Measurements from ENCODE around the gene SAPCD2.
"Not testable (repeated sequence)": the region's sequence is repeated elsewhere in the genome, so short reads cannot be mapped to it uniquely, and the experiment has no call there.

Gene SAPCD2, protein sequence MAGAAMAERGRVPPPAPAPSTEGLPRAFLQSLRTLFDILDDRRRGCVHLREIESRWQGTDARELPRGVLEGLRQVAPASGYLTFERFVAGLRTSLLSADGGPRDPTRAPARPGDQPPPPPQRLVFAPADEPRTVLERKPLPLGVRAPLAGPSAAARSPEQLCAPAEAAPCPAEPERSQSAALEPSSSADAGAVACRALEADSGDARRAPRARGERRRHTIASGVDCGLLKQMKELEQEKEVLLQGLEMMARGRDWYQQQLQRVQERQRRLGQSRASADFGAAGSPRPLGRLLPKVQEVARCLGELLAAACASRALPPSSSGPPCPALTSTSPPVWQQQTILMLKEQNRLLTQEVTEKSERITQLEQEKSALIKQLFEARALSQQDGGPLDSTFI

DNA sequence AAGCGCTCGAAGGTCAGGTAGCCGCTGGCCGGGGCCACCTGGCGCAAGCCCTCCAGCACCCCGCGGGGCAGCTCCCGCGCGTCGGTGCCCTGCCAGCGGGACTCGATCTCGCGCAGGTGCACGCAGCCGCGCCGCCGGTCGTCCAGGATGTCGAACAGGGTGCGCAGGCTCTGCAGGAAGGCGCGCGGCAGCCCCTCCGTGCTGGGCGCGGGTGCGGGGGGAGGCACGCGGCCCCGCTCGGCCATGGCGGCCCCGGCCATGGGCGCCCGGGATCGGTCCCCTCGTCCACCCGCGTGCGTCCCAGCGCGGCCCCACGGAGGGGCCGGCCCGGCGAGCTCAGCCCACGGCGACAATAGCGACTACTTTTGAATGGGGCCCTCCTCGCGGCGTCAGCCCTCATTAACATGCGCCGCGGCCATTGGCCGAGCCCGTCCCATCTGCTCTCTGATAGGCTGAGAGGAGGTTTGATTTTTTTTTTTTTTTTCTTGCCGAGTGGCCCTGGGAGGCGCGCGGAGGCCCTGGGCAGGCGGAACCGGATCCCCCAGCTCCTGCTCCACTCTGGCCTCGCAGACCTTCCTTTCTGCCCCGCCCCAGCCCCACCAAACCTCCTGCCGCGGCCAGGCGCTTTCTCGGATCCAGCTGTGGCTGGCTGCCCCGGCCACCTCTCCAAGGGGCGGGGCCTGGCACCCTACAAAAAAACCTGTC lies at the start of gene SAPCD2:
Gene SAPCD2, minus strand, starts transcription at position 357 of the 705 bp plus-strand sequence. Its CDS starts 97 bp downstream, at position 260.
- DNase-seq = peak in 56 of 58 donors; percentile 22 to 91 (median 78)

DNA sequence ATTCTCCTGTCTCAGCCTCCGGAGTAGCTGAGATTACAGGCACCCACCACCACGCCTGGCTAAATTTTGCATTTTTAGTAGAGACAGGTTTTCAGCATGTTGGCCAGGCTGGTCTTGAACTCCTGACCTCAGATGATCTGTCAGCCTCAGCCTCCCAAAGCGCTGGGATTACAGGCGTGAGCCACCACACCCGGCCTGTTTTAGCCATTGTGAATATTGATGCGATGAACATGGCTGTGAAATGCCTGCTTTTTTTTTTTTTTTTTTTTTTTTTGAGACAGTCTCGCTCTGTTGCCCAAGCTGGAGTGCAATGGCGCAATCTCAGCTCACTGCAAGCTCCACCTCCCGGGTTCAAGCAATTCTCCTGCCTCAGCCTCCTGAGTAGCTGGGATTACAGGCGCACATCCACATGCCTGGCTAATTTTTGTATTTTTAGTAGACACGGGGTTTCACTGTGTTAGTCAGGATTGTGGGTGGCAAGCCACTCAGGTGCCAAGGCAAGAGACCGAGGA lies 47.8 kb upstream of the SAPCD2 start:
- not testable (repeated sequence) for DNase-seq

DNA sequence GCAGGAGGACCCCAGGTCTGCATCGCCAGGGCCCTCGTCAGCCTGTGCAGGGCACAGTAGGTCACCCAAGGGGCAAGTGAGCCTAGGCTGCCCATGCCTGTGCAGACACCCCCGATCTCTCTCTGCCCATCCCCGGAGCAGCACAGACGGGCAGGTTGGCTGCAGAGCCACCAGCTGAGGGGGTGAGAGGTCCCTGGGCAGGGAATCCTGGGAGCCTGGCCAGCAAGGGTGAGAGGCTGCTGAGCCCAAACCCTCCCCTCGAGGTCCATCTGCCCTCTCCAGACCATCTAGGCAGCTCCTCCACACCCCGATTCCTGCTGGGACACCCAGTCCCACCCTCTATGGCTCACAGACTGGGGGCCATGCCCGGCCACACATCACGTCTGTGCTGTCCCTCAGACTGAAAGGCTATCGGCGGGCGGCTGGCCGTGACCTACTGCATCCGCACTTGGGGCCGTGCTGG lies 46.9 kb upstream of the SAPCD2 start:
- DNase-seq = no peak

DNA sequence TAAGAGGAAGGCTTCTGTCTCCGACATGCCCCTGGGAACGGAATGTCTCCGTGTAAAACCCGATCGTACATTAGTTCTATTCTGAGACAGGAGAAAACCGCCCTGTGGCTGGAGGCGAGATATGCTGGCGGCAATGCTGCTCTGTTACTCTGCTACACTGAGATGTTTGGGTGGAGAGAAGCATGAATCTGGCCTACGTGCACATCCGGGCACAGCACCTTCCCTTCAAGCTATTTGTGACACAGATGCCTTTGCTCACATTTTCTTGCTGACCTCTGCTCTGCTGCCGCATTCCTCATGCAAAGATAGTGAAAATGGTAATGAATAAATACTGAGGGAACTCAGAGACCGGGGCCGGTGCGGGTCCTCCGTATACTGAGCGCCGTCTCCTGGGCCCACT lies 46.4 kb upstream of the SAPCD2 start:
- DNase-seq = peak in 9 of 58 donors; percentile 18 to 83 (median 42)

DNA sequence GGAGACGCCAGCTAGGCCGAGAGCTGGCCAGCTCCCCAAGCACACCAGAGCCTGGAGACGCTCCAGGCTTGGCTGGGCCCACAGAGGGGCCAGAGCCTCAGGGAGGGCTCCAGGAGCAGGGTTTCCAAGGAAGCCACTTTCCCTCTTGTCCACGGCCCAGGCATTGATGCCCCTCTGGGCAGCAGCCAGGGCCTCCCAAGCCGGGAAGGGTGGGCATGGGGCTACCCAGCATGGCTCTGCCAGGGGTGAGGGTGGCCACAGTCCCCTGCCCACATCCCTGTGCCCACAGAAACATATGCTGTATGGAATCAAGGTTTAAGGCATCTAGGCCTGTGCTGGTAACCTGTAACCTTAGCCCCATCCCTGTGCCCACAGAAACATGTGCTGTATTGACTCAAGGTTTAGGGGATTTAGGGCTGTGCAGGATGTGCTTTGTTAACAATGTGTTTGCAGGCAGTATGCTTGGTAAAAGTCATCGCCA lies 45.7 kb upstream of the SAPCD2 start:
- peak in 1 of 58 donors; percentile 7 for DNase-seq

DNA sequence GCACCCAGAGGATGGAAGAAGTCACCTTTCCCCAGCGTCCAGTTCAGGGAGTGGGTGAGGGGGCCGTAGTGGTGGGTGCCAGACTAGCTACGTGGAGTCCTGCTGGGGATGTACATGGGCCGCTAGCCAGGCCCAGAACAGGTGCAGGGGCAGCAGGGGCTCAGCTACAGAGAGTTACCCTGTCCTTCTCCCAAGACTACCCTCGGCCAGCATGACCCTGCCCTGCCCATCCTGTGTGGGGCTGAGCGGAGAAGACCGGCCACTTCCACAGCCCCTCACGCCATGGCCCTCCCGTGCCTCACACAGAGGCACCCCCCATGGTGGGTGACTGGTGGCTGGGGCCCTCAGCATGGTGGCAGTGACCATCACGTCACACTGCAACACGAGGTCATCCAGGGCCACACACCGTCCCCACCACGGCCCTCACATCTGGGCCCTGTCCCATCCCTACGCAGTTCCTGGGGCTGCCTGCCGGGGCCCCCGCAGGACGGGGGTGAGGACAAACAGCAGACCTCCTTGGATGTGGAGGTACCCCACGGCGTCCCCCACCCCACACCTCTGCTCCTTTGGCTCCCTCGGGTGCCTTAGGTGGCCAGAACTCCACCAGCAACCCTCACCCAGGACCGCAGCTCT lies 45.2 kb upstream of the SAPCD2 start:
- no peak for DNase-seq

DNA sequence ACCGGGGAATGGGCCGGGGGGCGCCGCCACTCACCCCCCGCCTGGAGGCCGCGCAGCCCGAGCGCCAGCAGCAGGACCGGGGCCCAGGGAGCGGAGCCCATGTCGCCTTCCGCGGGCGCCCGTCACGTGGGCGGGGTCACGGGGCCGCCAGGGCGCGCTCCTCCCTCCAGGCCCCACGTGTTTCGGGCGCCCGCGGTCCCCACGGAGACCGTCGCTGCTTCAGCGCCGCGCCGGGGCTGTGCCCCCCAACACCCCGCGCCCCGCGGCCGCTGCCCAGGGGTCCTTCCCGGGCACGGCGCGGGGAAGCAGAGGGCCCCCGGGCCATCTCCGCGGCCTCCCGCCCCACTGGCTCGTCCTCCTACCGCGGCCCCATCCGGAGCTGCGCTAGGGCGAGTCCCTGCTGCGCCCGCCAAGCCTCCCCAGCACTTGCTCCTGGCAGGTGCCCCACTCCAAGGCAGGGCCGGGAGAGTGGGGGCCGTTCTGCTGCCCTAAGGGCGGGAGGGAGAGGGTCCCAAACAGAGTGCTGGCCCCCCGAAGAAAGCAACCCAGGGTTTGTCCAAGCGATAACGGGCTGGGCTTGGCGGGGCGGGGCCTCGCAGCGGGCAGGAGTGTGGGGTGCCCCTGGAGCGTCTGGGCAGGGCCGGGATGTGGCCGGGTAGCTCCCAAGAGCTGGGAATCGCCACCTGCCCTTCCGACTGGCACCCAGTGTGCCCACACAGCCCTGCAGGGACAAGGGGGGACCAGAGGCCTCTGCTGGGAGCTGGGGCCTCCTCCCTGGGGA lies 44.4 kb upstream of the SAPCD2 start, which contains the start of gene DPP7:
Gene DPP7, minus strand, starts transcription at position 121 of the 781 bp plus-strand sequence. Its CDS starts 20 bp downstream, at position 101.
- peak in 52 of 58 donors; percentile 22 to 81 (median 63) for DNase-seq

DNA sequence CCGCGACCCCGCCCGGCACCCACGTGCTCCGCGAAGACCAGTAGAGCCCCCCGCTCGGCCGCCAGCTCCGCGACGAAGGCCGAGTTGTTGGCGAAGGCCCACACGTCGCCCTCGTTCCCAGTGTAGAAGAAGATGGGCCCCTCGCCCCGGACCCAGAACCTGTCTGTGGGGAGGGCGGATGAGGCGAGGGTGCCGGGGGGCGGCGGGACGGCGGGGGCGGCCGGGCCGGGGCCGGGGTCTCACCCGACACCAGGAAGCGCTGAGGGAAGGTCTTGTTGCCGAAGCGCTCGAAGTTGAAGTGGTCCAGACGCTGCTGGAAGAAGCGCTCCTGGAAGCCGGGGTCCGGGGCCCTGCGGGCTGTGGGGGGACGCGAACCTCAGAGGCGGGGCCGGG lies 43.9 kb upstream of the SAPCD2 start:
- peak in 1 of 58 donors; percentile 78 for DNase-seq

DNA sequence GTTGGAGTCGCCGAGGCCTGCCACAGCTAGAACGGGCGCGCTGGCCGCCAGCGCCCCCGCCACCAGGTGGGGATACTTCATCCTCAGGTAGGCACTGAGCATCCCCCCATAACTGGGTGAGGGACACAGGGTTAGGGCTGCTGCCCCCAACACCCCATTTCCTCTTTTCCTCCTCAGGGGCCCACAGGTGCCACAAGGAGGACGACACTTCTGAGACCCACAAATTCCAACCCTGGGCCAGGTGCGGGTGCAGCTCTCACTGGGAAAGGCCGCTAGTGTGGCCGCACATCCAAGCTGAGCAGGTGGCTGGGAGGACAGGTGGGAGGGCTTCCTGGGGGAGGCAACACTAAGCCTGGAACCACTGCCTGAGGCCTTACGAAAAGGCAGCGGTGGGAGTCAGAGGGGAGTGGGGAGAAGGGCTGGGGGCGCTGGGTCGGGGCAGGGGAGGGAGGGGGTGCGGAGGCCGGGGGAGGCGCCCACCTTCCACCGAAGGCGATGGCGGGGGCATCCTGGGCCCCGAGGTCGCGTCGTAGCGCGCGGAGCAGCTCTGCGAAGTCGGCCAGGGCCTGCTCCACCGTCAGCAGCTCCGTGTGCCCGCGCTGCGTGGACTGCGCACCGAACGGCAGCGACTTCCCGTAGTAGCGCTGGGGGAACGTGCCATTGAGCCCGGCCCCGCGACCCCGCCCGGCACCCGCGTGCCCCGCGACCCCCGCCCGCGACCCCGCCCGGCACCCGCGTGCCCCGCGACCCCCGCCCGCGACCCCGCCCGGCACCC lies 43.2 kb upstream of the SAPCD2 start:
- no peak for DNase-seq

DNA sequence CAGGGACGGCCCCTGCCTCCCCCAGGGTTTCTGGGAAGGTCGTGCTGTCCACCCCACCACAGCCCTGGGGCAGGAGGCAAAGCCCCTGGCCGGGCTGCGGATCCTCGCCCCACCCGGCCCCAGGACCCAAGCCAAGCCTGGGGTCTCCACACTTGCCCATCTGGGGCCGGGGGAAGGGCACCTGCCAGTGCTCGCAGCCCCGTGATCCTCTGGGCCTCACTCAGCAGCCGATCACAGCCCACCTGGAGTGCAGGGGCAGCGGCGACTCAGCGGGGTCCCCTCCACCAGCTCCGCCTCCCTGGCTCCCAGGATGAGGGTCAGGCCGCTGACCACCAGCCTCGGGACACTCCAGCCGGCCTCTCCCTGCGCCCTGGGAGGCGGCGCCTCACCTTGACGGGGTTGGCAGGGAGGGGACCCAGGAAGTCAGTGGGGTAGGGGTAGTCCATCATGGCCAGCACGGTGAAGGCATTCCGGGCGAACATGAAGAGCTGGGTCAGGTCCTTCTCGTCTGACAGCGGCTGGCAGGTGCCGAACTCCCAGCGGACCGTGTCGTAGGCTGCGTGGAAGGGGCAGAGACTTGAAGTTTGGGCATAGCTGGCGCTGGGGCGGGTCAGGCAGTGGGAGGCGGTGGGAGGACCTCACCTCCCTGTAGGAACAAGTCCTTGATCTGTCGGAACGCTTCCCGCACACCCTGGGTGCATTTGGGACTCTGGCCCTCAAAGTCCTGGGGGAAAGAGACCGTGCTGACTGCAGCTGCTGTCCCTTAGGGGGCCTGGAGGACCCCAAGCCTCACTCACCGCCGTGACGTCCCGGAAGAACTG lies 42.4 kb upstream of the SAPCD2 start:
- no peak for DNase-seq

DNA sequence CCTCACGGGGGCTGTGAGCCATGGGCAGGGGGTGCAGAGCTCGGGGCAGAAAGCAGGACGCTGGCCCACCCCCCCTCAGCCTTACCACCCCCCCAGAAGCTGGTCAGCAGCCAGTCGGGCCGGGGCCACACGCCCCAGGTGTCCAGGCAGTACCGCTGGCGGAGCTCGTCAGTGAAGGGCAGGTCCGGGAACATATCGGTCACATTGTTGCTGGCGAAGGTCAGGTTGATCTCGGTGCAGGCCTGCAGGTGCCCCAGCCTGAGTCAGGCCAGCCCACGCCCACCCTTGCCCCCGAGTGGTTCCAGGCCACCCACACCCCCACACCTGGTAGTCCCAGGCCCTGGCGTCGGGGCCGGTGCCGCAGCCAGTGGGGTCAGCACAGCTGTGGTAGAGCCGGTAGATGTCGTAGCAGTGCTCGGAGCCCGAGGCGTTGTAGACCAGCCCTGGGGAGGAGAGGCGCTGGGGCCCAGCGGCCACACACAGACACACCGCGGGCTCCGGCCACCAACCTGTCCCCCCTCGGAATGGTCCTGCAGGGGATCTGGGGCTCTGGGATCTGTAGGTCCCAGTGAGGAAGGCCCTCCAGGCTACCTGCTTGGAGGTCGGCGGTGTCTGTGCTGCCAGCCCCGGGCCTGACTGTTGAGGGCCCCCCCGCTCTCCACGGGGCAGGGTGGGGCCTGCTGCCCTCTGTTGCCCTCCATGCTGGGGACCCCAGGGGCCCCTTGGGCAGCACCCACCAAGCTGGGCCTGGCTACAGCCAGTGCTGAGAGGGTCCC lies 41.6 kb upstream of the SAPCD2 start:
- DNase-seq = no peak

DNA sequence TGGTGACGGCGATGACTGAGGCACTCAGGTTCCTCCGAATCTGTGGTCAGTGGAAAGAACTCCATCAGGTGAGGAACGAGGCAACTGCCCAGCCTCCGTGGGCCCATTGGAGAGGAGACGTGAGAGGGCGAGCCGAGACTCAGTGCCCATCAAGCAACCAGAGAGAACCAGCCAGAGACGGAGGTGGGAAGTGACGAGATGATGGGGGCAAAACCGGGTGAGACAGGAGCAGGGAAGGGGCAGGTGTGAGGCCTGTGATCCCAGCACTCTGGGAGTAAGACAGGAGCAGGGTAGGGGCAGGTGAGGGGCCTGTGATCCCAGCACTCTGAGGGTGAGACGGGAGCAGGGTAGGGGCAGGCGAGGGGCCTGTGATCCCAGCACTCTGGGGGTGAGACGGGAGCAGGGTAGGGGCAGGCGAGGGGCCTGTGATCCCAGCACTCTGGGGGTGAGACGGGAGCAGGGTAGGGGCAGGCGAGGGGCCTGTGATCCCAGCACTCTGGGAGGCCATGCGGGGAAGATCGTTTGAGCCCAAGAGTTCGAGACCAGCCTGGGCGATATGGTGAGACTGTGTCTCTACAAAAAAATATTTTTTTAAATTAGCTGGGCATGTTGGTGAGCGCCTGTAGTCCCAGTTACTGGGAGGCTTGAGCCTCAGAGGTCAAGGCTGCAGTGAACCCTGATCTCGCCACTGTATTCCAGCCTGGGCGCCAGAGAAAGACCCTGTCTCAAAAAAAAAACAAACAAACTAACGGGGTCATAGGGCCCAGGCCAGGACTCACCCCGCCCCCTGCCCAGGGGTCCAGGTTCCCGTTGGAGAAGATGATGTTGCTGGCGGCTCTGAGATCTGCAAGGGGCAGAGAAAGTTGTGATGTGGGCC lies 40.8 kb upstream of the SAPCD2 start:
- no peak for DNase-seq

DNA sequence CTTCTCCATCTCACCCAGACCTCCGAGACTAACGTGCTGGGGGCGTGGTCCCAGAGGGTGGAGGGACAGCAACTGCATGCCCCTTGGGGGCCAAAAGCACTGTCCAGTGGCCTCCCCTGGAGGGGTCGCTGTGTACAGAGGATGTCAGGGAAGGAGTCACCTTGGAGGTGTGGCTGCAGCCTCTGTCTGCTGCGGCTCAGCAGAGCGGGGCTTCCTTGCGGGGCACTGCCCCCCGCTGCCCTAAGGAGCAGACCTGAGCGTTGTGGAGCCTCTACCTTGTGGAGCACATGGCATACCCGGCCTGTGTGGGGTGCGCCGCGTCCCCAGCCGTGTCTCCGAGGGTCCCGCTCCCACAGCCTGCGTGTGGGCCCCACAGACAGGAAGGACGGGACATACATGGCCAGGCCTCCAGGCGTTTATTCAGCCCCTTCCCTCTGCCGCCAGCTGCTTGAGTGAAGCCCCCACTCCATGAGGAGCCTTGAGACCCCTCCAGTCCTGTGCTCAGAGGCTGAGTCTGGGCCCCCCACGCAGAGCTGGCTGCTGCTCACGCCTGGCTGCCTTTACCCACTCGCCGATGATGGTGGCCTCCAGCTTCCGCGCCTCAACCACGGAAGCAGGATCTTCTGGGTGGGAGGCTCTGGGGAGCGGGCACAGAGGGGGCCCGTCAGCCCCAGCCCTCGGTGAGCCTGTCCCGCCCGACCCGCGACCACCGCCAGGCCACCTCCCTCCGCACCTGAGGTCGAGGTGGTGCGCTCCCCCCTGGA lies 40.0 kb upstream of the SAPCD2 start:
- no peak for DNase-seq

DNA sequence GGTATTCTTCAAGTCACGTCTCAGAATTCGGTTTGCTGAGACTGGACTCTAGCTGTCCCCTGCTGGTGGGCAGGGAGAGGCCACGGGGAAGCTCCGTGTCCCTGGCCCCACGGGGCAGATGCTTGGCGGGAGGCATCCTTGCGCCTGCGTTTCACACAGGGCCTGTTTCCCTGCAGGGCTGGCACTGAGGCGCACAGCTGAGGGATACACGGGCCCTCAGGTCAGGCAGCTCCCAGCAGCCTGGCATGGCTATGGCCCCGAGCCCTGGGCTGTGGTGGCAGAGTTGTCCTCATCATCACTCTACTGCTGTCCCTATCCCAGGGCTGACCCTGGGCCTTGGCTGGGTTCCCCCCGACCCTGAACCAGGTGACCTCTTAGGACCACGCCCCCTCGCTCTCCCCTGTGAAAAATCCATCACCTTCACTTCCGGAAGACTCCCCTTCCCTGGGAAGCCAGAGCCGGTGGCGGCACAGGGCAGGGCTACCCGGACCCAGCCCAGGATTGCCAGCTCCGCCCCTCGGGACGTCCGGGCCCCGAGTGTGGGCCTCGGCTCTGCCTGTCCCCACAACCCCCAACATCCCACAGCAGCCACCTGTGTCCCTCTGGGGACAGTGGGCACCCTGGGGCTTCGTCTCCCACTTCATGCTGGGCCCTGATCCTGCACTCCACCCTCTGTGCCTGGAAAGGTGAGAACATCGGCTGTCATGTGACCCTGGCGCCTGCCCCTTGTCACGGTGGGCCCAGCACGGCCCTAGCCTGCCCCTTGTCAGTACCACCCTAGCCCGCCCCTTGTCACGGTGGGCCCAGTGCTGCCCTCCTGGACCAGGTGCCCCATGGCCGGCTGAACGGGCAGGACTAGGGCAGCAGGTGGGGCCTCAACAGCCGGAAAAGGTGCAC lies 39.1 kb upstream of the SAPCD2 start:
- no peak for DNase-seq

DNA sequence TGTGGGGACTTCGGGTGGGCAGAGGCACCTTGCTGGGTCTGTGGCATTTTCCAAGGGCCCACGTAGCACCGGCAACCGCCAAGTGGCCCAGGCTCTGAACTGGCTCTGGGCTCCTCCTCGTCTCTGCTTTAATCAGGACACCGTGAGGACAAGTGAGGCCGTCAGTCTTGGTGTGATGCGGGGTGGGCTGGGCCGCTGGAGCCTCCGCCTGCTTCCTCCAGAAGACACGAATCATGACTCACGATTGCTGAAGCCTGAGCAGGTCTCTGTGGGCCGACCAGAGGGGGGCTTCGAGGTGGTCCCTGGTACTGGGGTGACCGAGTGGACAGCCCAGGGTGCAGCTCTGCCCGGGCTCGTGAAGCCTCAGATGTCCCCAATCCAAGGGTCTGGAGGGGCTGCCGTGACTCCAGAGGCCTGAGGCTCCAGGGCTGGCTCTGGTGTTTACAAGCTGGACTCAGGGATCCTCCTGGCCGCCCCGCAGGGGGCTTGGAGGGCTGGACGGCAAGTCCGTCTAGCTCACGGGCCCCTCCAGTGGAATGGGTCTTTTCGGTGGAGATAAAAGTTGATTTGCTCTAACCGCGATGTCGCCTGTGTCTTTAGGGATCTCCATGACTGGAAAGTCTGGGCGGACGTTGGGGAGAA lies 38.4 kb upstream of the SAPCD2 start:
- DNase-seq = peak in 5 of 58 donors; percentile 12 to 24 (median 20)
